ENCODE measurements around the gene IRAK1.

- TF ChIP-seq CTCF (IDR thresholded peaks at IDR 0.05) = no peak
- TF ChIP-seq POLR2A (IDR thresholded peaks at IDR 0.05) = no peak
These were observed 45.5 kb downstream of the IRAK1 start for GRCh38 chrX:153974003-153974725.
